Astrocyte (in vitro differentiated cells and primary cell): Measurements from ENCODE around the gene TENT4A.

Experiments
- CTCF ChIP-seq: IDR thresholded peaks from 2 replicates; pipeline ENCODE4 v1.5.1; 2011; ENCODE audit warnings: low read depth, mild to moderate bottlenecking, inconsistent platforms, low read length, moderate library complexity; ENCODE audit not compliant: insufficient read depth
- EZH2 ChIP-seq: IDR thresholded peaks from 2 replicates; pipeline ENCODE4 v1.6.1; 2012; ENCODE audit warnings: mild to moderate bottlenecking, low read length, inconsistent platforms; ENCODE audit not compliant: insufficient read depth

GRCh38 chr5:6763191-6763590 lies 50.0 kb downstream of the TENT4A start:
- no peak for TF ChIP-seq CTCF
- TF ChIP-seq EZH2: no peak
